Adrenal gland (tissue), 12 donors: Measurements from ENCODE around the gene SHB. TPM values are rescaled to one million over a fixed set of nuclear protein-coding genes. Genes with fewer than 3 reads are reported as not detected.

Experiments used
- DNase-seq, 7 donors: peaks; one replicate each; pipeline ENCODE4 v3.0.0-alpha.2; 2019 to 2020
- H3K27ac ChIP-seq, 5 donors: fragments of 200-600 bp; sonication (generic) in 4 of 5; 1 replicate in 3 of 5; 2 replicates in 2 of 5; pipeline versions ENCODE4 v1.5.1 to v1.8.0; 2016 to 2020; ENCODE audit warnings: mild to moderate bottlenecking in 1 of 5
- H3K27me3 ChIP-seq: fragments of 200-600 bp; 2 replicates; pipeline ENCODE4 v1.8.0; 2021
- H3K36me3 ChIP-seq, 2 donors: fragments of 200-600 bp; replicated peaks in 1 of 2; 1 replicate in 1 of 2; 2 replicates in 1 of 2; pipeline versions ENCODE4 v1.5.1 to v1.8.0; 2018 to 2022
- H3K4me1 ChIP-seq, 2 donors: fragments of 200-600 bp; replicated peaks in 1 of 2; 1 replicate in 1 of 2; 2 replicates in 1 of 2; pipeline versions ENCODE4 v1.5.1 to v1.8.0; 2018 to 2021
- H3K4me3 ChIP-seq, 4 donors: fragments of 200-600 bp; sonication (generic) in 3 of 4; one replicate each; pipeline ENCODE4 v1.5.1; 2016 to 2018
- H3K9me3 ChIP-seq, 3 donors: fragments of 200-600 bp; sonication (generic) in 1 of 3; replicated peaks in 1 of 3; 1 replicate in 2 of 3; 2 replicates in 1 of 3; pipeline versions ENCODE4 v1.5.1 to v1.8.0; 2016 to 2021
- CTCF ChIP-seq, 6 experiments: fragments of 450-650 bp in 4 of 6; fragments of 200-600 bp in 2 of 6; sonication (generic) in 1 of 6; IDR thresholded peaks; 1 replicate in 5 of 6; 2 replicates in 1 of 6; pipeline versions ENCODE4 v1.5.1 to v1.8.0; 2016 to 2021; ENCODE audit warnings: antibody characterized with exemption in 6 of 6, mild to moderate bottlenecking in 2 of 6, moderate library complexity in 1 of 6
- POLR2A ChIP-seq, 2 donors: fragments of 450-650 bp; IDR thresholded peaks; one replicate each; pipeline ENCODE4 v1.6.1; 2017; ENCODE audit warnings: antibody characterized with exemption in 2 of 2, mild to moderate bottlenecking in 2 of 2, moderate library complexity in 1 of 2
- WGBS, 4 donors: extraction: QIAGEN DNeasy Blood & Tissue Kit in 2 of 4; methylation state at CpG; one replicate each; pipeline versions ENCODE4 v1.1.5 to v1.1.7; 2013 to 2017; 5-methylcytosine and 5-hydroxymethylcytosine counted together
- intact Hi-C, 2 donors: fragments of 100-400 bp; cut with DNase I; formaldehyde crosslinking; loops; one replicate each; pipeline versions ENCODE4 v1.14.1 to v1.15.0; 2022 to 2023
- polyA plus RNA-seq, 3 donors: library from polyadenylated mRNA; stranded (reverse); fragments of 200-250 nt in 2 of 3; fragments of 350-450 nt in 1 of 3; fragmentation: Illumina TruSeq in 1 of 3; extraction: RNeasy Lipid Tissue Mini Kit (QIAGEN cat#74804) in 1 of 3; gene quantifications; one replicate each; pipeline ENCODE4 v1.2.3, GENCODE V29; 2013 to 2014
- total RNA-seq, 9 donors: library from RNA; depleted of rRNA in 4 of 9; stranded (reverse); fragments of >200 nt in 4 of 9; fragments of 120-200 nt in 1 of 9; fragmentation: NEBNext Ultra II Directional in 1 of 9; extraction: Animal tissue kit (Norgen Biotek cat#: 25700) in 1 of 9; gene quantifications; one replicate each; pipeline versions ENCODE4 v1.1.0 to v1.2.4, GENCODE V29; 2013 to 2023
- donor health status: healthy with polysubstance abuse.
- donor health status: Bipolar disorder and iron deficiency.
- donor health status: DM: yes; HTN: yes; CAD: no.
- donor health status: DM: no; HTN: no; CAD: no.
- donor health status: DM: no; HTN: no; CAD: no.
- donor health status: DM: yes; HTN: yes; CAD: no.

SHB gene
- total and polyA plus RNA-seq, 12 donors = 3.2 to 21.2 (median 11.1) TPM

- Histone ChIP-seq H3K36me3 (no peaks in the 10 kb centered on the region), H3K27me3 (no peaks in the 10 kb centered on the region), H3K9me3 (no peaks in the 10 kb centered on the region), H3K27ac (no peak overlapping the region), H3K4me1 (peaks cover 0 to 14% of the 10 kb centered on the region in 2 donors), H3K4me3 (no peak overlapping the region)
- WGBS, 4 donors = 75 to 89% (median 82%) methylated on average over 6 of the region's 6 CpGs
- no peak for TF ChIP-seq POLR2A (IDR thresholded peaks at IDR 0.05)
- no peak for TF ChIP-seq CTCF (IDR thresholded peaks at IDR 0.05)
- intact Hi-C loops = no loop called here
- no peak for DNase-seq
These were observed 90.6 kb downstream of the SHB start for GRCh38 chr9:37978481-37978864.

- H3K4me3 ChIP-seq = no peak overlapping the region
- TF ChIP-seq CTCF (IDR thresholded peaks at IDR 0.05) = no peak
- no peak for TF ChIP-seq POLR2A (IDR thresholded peaks at IDR 0.05)
- DNase-seq = no peak
- intact Hi-C loops = no loop called here
- H3K4me1 ChIP-seq = peaks cover 0 to 14% of the 10 kb centered on the region in 2 donors
- WGBS, 4 donors = 66 to 88% (median 82%) methylated on average over 5 of the region's 5 CpGs
- H3K27me3 ChIP-seq = no peaks in the 10 kb centered on the region
- H3K27ac ChIP-seq = no peak overlapping the region
- no peaks in the 10 kb centered on the region for H3K36me3 ChIP-seq
- no peaks in the 10 kb centered on the region for H3K9me3 ChIP-seq
These were observed 91.1 kb downstream of the SHB start for GRCh38 chr9:37977851-37978480.

- H3K36me3 ChIP-seq = no peaks in the 10 kb centered on the region
- peak; percentile 65 to 90 (median 84) for DNase-seq
- H3K4me1 ChIP-seq = peaks cover 0 to 14% of the 10 kb centered on the region in 2 donors
- TF ChIP-seq CTCF (IDR thresholded peaks at IDR 0.05) = no peak
- peak in 1 of 2 donors; percentile 33 for TF ChIP-seq POLR2A (IDR thresholded peaks at IDR 0.05)
- H3K4me3 ChIP-seq = no peak overlapping the region
- WGBS, 4 donors = 34 to 51% (median 48%) methylated on average over 8 of the region's 8 CpGs
- intact Hi-C loops = no loop called here
- peak overlapping the region in 4 of 5 donors; percentile 44 to 94 (median 88) for H3K27ac ChIP-seq
- H3K9me3 ChIP-seq = no peaks in the 10 kb centered on the region
- H3K27me3 ChIP-seq = no peaks in the 10 kb centered on the region
These were observed 92.1 kb downstream of the SHB start for GRCh38 chr9:37976714-37977477.

- no peak overlapping the region for H3K4me3 ChIP-seq
- no peaks in the 10 kb centered on the region for H3K27me3 ChIP-seq
- TF ChIP-seq CTCF (IDR thresholded peaks at IDR 0.05) (no peak), POLR2A (IDR thresholded peaks at IDR 0.05) (no peak)
- H3K27ac ChIP-seq = peak overlapping the region in 2 of 5 donors; percentile 44 to 90
- no peaks in the 10 kb centered on the region for H3K36me3 ChIP-seq
- H3K9me3 ChIP-seq = no peaks in the 10 kb centered on the region
- WGBS, 4 donors = 92 to 98% (median 98%) methylated on average over 4 of the region's 4 CpGs
- intact Hi-C loops = no loop called here
- peaks cover 0 to 14% of the 10 kb centered on the region in 2 donors for H3K4me1 ChIP-seq
- DNase-seq = no peak
These were observed 93.4 kb downstream of the SHB start for GRCh38 chr9:37975639-37976038.
